GM21367 (cell line): ENCODE measurements around the gene PSMB5.

Experiments used
- ATAC-seq: cut with Tn5 transposase; IDR thresholded peaks from one replicate; pipeline ENCODE4 v1.9.1; 2021; ENCODE audit not compliant: unreplicated experiment

PSMB5 gene

DNA sequence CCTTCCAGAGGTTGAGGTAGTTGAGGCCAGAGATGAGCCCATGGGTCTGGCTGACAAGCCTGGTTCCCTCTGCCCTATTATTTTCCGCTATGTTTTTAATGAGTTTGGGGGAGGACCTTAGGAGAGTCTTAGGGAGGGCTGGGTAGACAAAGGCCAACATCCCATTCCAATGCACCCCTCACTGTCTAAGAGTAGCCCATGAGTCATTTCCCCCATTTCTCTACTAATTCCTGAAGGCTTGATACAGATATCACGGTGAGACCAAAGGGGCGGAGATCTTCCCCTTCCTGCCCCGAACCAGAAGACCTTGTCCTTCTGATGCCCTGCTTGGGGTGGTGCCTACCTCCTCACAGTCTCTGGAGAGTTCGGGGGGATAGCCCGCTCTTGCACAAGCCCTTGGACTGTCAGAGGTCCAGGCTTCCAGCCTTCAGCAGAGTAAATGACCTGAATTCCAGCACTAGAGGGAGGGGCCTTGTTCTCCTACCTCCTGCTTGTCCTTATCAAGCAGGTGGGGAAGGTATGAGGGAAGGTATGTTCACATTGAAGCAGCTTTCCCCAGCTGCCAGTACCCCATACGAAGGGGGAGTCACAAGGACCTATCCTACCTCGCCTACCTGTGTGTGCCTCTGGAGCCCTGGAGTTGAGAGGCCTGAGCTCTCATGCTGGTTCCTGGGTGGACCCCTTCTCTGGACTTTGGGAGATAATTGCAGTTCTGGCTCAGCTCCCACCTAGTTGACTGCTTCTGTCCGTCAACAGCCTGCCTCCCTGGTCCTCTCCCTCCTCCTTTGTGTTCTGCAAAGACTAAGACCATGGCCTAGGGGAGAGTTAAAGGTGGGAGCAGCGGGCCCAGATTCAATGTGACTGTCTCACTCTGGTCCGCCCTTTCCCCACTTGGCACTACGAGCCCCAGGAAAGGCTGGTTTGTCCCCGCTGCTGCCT, 11.0 kb upstream of the PSMB5 start:
- no peak for ATAC-seq

DNA sequence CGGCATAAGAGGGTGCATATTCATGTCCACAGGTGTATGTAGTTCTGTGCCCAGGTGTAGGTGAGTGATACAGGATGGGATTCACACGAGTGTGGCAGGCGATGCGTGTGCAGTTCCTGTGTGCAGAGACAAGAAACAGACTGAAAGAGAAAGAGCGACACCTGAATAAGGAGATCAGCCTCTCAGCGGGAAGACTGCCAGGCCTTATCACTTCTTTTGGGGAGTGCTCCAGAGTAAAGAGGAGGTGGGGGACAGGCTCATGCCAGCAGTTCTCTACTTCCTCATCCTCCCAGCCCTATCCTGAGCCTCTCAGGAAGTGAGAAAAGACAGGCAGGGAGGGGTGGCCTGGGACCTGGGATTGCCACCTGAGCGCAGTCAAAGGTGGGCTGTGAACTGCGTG, 10.1 kb upstream of the PSMB5 start:
- no peak for ATAC-seq

DNA sequence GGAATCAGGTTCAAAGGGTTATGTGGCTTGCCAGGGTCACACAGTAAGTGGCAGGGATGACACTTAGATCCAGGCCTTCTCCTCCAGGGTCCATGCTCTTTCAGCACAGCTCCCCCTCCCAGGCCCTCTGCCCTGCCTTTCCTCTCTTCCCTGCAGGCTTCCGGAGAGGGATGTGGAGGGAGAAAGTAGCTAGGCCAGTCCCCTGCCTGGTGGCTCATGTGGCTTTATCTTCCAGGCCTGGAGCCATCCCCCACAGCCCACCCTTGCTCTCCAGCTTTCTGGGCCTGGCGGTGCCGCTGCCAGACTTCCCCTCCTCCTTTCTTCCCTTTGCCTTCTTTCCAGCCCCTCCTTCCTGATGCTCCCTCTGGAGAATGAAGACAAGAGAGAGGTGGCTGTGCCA, 9.1 kb upstream of the PSMB5 start:
- ATAC-seq = no peak

DNA sequence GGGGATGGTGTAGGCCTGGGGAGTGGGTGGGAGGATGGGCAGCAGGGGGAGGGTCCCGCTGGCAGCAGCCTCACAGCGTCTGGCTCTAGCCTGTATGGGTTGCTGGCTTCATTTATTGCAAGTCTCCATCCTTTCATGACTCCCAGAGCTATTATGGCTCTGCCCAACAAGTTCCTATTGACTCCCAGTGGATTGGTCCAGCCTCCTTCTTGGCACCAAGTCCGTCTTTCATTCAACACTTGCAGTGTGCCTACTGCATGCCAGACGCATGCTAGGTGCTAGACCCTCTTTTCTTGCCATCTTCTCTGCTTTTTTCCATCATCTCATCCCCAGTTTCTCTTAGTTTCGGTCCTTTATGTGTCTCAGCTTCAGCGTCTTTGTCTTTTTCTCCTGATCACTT, 8.4 kb upstream of the PSMB5 start:
- no peak for ATAC-seq

DNA sequence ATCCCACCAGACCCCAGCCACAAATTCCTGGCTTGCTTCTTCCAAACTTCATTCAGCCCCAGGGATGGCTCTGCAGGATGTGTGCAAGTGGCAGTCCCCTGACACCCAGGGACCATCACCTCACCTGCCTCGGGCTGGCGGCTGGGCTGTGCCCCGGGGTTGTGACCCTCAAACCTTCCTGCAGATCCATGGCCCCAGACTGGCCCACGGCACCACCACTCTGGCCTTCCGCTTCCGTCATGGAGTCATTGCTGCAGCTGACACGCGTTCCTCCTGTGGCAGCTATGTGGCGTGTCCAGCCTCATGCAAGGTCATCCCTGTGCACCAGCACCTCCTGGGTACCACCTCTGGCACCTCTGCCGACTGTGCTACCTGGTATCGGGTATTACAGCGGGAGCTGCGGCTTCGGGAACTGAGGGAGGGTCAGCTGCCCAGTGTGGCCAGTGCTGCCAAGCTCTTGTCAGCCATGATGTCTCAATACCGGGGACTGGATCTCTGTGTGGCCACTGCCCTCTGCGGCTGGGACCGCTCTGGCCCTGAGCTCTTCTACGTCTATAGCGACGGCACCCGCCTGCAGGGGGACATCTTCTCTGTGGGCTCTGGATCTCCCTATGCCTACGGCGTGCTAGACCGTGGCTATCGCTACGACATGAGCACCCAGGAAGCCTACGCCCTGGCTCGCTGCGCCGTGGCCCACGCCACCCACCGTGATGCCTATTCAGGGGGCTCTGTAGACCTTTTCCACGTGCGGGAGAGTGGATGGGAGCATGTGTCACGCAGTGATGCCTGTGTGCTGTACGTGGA, 7.7 kb upstream of the PSMB5 start, which contains the start of gene PSMB11:
TSS of gene PSMB11 (plus strand) at position 51 of the 804 bp plus-strand sequence. CDS start at position 65, 14 bp downstream.
- no peak for ATAC-seq

DNA sequence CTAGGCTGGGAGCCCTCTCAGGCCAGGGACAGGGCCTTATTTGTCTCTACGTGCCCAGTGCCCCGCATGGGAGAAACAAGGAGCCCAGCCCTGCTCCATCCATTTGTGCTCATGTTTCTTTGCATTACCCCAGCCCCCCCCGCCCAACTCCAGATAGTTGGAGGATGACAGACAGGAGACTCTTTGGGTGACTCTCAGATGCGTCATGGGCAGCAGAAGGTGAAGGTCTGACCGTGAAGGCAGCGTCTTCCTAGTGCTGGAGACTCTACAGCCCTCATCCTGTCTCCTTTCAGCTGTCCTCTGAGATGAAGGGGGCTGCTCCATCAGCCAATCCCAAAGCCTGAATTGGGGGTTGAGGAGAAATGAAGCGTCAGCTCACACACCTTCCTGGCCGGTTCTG, 7.0 kb upstream of the PSMB5 start:
- no peak for ATAC-seq

DNA sequence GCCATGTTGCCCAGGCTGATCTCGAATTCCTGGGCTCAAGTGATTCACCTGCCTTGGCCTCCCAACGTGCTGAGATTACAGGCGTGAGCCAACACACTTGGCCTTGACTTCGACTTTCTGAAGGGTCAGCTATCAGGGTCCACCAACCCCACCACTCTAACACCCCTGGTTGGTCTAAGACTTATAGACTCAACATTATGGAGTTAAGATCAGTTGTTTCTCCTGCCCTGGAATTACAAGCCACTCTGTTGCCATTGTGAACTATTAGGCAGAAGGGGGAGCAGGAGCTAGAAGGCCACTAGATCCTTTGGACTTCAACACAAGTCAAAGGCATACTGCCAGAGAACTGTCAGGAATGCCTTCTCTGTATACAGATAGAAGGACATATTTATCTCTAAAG, 5.4 kb upstream of the PSMB5 start:
- ATAC-seq = no peak

DNA sequence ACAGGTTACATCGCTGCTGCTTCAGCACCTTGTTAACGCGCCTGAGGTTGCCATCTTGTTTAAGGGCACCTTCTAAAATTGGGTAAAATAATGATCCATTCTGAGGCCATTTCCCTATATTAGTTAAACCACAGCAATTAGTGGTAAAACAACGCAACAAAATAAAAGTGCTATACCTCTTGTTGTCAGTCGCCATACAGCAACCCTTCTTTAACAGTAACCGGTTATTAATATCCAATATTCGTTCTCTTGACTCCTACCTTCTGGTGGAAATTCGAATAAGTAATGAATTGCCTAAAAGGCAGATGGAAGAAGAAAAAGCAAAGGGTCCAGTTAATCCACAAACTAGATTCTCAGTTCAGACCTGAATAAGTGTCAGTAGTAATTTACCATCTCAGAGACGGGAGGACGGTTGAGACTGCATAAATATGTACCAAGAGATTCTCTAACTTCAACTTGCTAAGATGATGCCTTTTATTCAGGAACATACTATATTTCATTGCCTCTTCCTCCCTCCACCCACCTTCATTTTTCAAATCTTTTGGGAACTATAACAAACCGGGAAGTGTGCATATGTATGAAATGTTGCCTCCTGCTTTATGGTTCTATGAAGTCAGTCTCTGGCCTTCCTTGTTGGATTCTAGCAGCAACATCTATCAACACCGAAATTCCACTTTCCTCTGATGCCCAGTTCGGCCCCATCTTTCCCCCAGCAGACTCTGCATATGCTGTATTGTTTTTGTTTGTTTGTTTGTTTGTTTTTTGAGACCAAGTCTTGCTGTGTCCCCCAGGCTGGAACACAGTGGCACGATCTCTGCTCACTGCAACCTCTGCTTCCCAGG, 824 bp upstream of the PSMB5 start:
- ATAC-seq = no peak

DNA sequence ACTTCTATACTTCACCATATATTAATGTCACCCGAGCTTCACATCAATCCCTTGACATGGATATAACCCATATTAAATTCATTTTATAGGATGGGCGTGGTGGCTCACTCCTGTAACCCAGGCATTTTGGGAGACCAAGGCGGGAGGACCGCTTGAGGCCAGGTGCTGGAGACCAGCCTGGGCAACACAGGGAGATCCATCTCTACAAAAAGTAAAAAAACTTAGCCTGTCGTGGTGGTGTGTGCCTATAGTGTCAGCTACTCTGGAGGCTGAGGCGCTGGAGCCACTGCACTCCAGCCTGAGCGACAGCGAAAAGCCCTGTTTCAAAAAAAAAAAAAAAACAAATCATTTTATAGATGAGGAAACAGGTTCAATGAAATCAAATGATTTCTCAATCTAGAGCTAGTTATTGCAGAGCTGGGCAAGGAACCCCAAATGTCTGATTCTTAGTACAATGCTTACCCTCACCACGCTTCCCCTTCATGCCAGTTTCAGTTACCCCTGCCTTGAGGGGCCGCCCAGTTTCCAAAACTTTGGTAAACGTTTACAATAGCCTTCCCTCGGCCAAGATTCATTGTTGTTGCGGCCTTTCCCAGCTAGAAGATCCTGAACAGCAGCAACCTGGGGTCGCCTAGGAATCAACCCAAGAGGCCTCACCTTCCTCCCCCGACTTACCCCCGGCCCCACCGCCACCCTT, 751 bp downstream of the PSMB5 start:
- no peak for ATAC-seq

DNA sequence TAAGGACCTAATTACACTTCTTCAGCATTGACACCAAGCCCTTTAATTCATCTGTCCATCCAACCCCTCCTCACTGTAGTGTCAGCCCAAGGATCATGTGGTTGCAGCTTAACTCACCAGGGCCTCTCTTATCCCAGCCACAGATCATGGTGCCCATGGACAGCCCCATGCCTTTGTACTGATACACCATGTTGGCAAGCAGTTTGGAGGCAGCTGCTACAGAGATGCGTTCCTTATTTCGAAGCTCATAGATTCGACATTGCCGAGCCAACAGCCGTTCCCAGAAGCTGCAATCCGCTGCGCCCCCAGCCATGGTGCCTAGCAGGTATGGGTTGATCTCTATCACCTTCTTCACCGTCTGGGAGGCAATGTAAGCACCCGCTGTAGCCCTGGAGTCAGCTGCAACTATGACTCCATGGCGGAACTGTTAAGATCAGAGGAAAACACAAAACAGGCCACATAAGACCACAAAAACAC, 1.4 kb downstream of the PSMB5 start:
- no peak for ATAC-seq

DNA sequence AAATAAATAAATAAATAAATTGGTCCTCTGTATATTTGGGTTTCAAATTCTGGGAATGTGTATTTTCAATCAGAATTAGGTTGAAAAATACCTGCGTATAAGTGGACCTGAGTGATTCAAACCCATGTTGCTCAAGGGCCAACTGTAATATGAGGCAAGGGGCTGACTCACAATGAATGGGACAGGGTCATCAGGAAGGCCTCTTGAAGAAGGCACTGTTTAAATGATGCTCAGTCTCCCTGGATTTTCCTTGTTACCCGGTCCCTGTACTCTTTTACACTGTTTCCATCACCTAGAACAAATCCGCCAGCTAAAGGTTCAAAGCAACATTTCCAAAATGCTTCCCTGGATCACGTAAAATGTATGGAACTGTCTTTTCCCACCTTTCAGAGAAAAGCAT, 3.8 kb downstream of the PSMB5 start:
- no peak for ATAC-seq

DNA sequence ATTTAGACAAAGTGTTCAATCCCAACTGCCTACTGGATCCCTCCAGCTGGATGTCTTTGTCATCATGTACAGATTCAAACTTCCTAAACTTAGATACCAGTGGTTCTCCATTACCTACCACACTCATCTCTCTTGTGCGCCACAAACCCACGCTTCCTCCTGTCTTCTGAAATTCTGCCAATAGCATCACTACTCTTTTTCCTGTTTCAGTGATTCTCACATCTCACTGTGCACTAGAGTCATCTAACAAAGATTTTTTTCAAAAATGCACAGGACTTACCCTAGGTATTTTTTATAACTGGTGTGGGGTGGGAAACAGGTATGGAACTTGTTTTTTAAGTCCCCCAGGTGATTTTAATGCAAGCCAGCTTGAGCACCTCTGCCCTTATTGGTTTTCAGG, 5.9 kb downstream of the PSMB5 start:
- ATAC-seq = no peak

DNA sequence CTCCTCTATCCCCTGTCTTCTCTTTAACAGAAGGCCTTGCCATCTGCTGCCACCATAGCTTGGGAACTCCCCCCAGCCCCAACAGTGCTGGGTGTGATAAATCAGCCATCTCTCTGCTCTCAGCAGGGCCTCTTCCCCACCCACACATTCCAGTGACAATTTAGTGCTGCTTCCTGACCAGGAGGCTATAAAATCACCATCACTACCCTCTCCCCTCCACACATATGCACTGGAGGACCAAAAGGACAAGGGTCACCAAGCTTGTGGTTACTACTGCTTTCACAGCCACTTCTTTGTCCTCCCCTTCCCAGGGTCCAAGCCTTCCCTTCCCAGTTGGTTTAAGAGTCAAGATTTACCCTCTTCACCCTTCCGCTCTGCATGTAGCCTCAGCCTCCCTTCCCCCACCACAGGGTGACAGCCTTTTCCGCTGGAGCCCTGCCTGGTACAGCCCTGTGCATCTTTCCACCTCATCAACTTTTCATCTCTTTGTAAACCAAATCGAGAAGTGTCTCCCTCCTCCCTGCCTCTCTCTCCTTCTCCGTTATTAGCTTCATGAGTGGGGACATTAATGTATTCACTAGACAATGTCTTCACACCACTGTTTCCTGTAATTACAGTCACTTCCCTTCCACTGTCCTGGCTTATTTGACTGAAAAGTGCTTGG, 9.4 kb downstream of the PSMB5 start:
- ATAC-seq = no peak

DNA sequence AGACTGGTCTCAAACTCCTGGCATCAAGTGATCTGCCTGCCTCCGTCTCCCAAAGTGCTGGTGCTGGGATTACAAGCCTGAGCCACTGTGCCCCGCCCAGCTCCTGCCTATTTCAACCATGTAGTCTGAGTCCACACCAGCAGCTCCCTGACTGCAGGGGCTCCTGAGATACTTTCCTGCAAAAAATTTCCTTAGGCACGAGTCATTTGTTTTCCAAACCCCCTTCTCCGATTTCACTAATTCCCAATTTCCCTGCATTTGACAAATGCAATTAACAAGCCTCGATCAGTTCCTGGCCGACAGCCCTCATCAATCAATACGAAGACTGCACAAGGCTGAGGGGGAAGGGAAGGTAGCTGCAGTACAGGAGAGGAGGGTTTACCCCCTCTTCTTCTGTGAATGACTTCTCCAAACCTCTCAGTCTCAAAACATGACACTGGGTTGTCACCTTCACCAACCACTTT, 10.1 kb downstream of the PSMB5 start:
- ATAC-seq = no peak

DNA sequence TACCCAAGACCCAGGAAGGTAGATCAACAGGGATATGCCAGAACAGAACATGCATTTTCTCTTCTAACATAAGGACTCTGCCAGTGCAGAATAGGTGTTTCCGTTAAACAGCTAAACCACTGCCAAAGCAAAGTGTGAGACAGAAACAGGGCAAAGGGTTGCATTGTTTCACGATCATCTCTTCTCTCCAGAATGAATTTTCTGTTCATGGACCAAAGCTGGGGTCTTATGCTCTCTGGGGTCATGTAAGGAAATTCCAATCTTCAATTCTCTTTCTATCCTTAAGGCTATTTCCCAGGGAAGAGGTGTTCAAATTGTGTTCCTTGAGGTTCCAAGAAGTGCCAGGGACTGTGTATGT, 10.9 kb downstream of the PSMB5 start:
- ATAC-seq = no peak

DNA sequence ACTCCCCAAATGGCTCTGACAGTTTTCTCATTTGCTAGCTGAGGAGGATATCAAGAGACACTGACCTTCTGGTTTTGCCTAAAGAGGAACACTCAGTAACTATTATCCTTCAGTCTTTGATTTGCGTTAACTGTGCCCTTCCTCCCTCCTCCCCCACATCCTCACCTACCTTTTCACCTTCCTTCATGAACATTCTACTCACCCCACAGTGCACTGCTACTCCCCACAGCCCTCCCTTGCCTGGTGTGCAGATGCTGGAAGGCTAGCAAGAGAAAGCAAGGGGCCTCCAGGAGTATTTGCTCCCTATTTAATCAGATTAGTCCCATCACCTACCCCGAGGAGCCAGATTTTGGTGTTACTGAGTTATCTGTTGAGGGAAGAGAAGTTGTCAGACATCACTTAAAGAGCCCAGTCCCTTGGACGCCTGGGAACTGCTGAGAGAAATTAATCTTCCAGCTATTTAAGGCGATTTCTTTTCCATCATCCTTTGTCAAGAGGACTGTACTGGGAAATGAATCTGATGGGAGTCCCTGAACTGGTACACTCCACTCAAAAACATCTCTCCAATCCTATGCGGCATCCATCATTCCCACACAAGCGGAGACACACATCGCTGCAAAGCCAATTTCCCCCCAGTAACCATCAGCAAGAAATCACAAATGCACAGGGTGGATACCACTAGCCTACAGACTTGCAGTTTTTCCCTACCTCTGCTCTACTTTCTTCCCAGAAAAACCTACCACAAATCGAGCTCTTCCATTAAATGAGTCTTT, 11.5 kb downstream of the PSMB5 start:
- ATAC-seq = no peak

DNA sequence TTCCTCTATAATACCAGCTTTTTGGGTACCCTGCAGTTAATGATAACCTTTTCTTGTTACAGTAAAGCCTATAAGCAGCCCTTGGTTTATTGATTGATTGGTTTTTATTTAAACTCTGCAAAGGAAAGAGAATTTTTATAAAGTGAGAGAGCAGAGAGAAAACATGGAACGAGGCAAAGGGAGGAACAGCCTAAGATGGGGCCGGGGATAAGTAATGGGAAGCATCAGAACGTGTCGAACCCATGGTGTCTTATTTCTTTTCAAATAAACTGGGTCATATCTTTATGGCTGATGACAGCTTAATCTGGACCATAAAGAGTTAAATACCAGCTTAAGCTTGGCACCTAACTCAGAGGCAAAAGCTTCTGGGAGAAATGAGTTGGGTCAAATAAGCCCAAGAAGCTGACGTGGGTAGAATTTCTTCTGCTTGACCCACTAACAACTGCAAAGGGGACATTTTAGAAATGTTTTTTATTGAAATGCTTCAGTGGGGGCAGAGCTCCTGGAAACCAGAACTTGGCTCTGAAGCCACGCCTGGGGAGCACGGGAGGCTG, 12.7 kb downstream of the PSMB5 start:
- no peak for ATAC-seq

DNA sequence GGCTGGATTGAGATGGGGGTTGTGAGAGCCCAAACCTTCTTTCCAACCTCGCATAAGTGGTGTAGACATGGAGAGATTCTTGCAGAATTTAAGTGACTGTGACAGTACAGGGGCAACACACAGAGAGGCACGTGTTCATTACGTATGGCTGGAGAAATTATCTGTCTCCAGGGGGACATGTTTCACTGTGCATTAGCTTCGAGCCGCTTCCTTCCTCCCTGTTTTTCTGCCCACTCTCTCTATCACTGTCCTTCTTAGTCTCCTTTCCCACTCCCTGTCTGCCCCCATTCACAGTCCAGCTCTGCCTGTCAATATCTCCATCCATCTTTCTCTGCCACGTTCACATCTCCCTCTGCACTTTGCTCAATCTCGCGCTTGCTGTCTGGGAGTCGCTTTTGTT, 13.3 kb downstream of the PSMB5 start:
- no peak for ATAC-seq
